Activated T-cell treated with anti-CD3 and anti-CD28 coated beads, Interleukin-2, amount 50 U/mL, for 1 hour (primary cell): ENCODE measurements around the gene CDC42EP4.

Source experiments
- DNase-seq: peaks from one replicate; pipeline ENCODE4 v3.0.0-alpha.2; 2020

Gene CDC42EP4

DNA sequence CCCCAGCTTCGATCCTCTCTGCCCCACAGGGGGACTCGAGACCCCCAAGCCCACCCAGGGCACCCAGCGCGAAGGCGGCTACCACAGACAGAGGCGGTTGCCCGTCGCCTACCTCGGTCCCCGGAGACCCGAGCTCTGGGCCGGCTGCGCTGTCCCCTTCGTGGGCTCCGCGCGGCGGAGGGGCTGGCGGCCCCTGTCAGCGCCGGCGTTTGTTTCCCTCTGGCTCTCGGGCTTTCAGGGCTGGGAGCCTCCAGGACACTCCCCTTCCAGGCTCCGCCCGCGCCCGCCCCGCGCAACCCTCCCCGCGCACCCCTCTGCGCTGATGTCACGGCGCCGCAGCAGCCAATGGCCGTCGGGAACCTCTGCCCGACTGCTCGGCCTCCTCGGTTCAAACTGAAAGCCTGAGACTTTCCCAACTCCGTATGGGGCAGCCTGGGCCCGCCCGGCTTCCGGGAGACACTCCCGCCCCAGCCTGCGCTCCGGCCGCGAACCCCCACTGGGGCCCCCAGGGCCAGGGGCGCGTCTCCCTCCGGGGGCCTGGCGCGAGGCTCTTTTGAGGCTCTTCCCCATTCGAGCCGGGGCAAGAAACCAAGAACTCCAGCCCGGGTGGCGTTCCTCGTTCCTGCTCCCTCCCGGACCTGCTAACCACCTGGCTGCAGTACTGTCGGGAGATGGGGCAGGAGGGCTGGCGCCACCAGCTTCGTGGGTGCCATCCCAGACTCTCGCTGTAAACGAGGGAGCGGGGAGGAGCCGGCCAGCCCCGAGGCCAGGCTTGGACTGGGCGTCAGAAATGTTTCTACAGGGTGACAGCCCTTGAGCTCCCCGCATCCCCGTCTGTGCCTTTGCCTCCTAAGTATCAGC lies at the start of gene CDC42EP4:
TSS of gene CDC42EP4 (minus strand) at position 221 of the 861 bp plus-strand sequence. CDS start 25,501 bp downstream, outside the sequence.
- DNase-seq, result peak; percentile 89

- DNase-seq, result no peak
These were observed 49.4 kb upstream of the CDC42EP4 start for GRCh38 chr17:73360961-73361761.

- no peak for DNase-seq
These were observed 48.2 kb upstream of the CDC42EP4 start for GRCh38 chr17:73359987-73360410.

GRCh38 chr17:73359352-73359751 lies 47.6 kb upstream of the CDC42EP4 start:
- DNase-seq, result no peak

GRCh38 chr17:73358668-73359067 lies 46.9 kb upstream of the CDC42EP4 start:
- DNase-seq, result no peak

DNA sequence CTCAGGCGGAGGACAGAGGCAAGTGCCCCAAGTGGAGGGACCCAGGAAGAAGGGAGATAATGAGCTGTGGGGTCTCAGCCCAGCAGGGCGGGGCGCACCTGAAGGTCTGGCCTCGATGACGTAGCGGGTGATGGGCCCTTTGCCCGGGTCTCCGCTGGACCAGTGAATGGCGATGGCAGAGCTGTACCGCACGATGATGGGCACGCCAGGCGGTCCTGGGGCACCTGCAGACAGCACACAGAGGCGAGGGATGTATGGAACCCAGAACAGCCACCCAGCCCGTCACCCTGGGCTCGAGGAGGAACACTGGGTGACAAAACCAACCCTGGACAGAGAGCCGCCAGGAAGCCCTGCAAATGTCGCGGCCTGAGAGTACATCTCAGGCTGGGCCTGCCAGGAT lies 46.2 kb upstream of the CDC42EP4 start:
- DNase-seq, result no peak

DNA sequence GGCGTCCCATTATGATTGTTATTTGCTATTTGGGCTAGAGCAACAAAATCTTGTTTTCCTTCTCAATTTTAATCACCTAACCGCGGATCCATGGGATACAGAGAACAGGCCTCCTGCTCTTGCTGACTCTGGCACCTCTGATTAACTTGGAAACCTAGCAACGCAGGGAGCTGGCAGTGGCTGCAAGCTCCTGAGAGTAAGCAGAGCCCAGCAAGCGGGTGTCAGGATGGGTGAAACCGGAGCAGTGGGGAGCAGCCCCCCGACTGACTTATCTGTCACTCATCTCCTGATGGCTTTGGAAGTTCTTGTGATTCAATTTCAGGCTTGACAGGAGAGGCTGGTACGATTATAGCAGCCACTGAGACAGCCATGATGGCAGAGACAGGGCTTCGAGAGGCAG lies 45.5 kb upstream of the CDC42EP4 start:
- DNase-seq, result no peak

GRCh38 chr17:73356561-73357170 lies 44.9 kb upstream of the CDC42EP4 start:
- no peak for DNase-seq

- DNase-seq, result no peak
These were observed 42.9 kb upstream of the CDC42EP4 start for GRCh38 chr17:73354423-73355284.

DNA sequence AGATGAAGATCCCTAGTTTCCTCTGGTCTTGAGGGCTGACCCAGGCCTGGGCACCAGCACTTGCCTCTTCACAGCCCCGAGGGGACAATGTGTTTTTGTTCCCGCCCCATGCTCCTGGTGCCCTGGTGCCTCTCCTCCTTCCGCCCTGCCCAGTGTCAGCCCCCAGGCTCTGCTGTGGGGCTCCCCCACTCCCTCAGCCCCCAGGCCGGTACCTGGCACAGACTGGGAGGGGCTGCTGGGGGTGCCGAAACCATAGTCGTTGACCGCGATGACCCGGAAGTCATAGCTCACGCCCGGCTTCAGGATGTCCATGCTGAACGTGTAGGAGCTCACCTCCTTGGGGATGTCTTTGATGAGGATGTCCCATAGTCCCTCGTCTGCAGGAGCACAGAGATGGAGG lies 40.5 kb upstream of the CDC42EP4 start:
- no peak for DNase-seq

DNA sequence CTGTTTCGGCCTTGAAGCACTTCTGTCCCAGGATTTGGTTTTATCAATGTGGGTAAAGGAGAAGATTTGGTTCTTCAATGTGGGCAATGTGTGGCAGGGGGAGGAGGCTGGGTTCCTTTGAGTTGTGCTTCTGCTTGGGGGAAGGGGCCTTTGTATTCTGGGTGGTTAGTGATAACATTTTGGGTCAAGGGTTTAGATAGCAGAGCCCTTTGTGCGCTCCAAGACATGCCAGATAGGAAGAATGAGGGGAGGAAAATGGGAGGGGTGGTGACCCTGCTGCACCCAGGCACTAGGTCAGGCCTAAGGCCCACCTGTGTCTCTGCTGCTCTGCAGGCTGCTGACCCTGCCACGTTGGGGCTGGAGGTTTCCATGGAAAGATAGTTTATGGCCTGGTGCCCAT lies 40.0 kb upstream of the CDC42EP4 start:
- no peak for DNase-seq

- DNase-seq, result no peak
These were observed 39.1 kb upstream of the CDC42EP4 start for GRCh38 chr17:73350864-73351263.

GRCh38 chr17:73349647-73350046 lies 37.8 kb upstream of the CDC42EP4 start:
- no peak for DNase-seq

DNA sequence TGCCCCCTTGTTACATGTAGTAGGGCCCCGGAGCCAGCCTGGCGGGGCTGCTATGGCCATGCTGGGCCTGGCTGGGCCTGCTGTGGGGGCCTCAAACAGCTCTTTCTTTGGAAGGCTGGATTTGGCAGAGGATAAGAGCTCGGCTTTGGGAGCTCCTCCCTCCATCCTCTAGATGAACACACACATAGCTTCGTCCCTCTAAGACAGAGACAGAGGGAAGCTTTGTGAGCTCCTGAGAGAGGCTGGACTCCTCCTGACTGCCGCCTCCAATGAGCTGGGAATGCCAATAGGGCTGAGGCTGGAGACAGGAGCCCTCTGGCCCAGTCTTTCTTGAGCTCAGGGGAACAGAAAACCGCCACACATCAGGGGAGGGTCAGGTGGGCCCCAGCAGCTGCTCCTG lies 37.3 kb upstream of the CDC42EP4 start:
- no peak for DNase-seq

- DNase-seq, result no peak
These were observed 37.0 kb upstream of the CDC42EP4 start for GRCh38 chr17:73348829-73349095.

- no peak for DNase-seq
These were observed 36.4 kb upstream of the CDC42EP4 start for GRCh38 chr17:73348018-73348828.

GRCh38 chr17:73347351-73347750 lies 35.5 kb upstream of the CDC42EP4 start:
- no peak for DNase-seq

DNA sequence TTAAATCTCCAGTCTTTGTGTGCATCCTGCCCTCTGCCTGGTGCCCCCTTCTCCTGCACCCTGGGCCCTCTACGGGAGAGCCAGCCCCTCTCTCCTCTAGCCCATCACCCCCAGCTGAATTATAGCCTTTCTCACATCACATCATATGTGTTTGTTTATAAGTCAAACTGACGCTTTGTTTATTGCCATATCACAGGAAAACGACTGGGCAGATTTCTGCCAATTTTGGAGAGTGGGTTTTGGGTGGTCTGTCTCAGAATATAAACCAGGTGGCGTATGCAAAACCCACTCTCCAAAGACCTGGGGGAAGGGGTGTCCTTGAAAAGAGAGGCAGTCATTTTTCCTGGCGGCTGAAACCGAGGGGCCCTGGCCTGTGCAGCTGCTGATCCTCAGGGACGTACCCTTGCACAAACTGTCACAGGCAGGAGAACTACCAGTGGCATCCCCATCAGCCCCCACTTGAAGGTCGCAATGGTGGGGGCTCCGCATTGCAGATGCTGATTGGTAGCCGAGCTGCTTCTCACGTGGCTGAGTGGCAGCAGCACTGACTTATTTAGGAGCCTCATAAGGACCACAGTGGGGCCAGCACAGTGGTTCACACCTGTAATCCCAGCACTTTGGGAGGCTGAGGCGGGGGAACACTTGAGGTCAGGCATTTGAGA lies 34.8 kb upstream of the CDC42EP4 start:
- DNase-seq, result no peak

DNA sequence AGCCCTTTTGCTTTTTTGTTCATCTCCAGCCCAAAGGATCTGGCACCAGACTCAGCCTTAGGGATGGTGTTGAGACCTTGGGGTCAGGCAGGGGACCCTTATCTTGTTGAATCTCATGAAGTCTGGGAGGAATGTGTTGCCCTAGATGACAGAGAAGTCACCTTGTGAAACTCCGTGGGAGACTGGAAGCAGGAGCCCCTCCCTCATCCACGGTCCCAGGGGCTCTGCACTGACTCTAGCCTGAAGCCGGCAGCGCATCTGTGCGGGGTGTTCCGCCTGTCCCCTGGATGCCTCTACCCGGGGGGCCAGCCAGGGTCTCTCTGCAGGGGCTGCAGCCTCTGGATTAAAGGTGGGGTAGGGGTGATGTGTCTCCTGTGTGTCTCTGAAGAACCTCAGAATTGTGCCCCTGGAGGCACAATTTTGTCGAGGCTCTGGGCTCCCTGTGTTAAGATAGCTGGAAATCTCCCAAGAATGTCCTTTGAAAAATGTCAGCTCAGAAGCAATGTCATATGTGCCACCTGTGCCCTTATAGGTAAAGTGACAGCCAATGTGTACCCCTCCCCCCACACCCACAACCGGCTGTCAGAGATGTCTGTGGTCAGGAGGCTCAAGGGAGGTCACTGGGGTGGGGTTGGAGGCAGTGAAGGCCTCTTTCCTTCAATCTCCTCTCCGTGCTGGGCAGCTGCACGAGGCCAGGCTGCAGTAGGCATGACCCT lies 32.1 kb upstream of the CDC42EP4 start:
- DNase-seq, result no peak

DNA sequence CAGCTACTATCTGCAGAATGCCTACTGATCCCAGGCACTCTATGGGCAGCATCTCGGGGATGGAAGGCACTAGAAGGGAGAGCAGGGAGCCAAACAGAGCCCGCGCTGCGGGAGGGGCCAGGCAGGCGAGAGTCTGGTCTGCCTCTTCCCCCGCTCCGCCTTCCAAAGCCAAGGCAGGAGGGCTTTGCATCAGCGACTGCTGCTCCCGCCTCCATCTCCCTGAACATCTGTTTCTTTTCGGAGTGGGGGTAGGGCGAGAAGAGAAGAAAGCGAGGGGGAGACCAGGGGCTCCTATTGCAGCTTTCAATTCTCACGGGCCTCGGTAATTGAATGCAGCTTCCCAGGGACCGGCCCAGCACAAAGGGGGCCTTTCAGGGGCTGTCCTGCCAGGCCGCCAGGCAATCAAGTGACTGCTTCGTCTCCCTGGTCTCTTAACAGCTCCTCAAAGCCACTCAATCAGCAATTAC lies 31.4 kb upstream of the CDC42EP4 start:
- DNase-seq, result no peak
